Effector CD4-positive, alpha-beta T cell (primary cell): ENCODE measurements around the gene SOX15.
A peak's percentile ranks its signal among the peaks of the same experiment; 100 is the strongest.

Experiments
- DNase-seq: peaks from one replicate; pipeline ENCODE4 v3.0.0-alpha.2; 2020

Gene SOX15

GRCh38 chr17:7576432-7576937, 13.4 kb downstream of the SOX15 start:
- DNase-seq: no peak

GRCh38 chr17:7575959-7576358, 13.9 kb downstream of the SOX15 start:
- DNase-seq: no peak

GRCh38 chr17:7575481-7575883, 14.4 kb downstream of the SOX15 start:
- DNase-seq: no peak

GRCh38 chr17:7574176-7574953, 15.5 kb downstream of the SOX15 start:
- no peak for DNase-seq

GRCh38 chr17:7573324-7574080, 16.4 kb downstream of the SOX15 start:
- DNase-seq: peak; percentile 85

- DNase-seq: no peak
These were observed 17.1 kb downstream of the SOX15 start for GRCh38 chr17:7572588-7573323.

- peak; percentile 98 for DNase-seq
These were observed 17.6 kb downstream of the SOX15 start for GRCh38 chr17:7572338-7572587.

GRCh38 chr17:7570351-7570750, 19.5 kb downstream of the SOX15 start:
- no peak for DNase-seq

GRCh38 chr17:7569571-7569970, 20.3 kb downstream of the SOX15 start:
- DNase-seq: no peak

- no peak for DNase-seq
These were observed 26.6 kb downstream of the SOX15 start for GRCh38 chr17:7563115-7563869.

GRCh38 chr17:7562208-7562605, 27.7 kb downstream of the SOX15 start:
- DNase-seq: no peak

GRCh38 chr17:7561589-7562207, 28.2 kb downstream of the SOX15 start, which contains the start of gene SENP3:
SENP3 (plus strand) TSS chr17:7561919; CDS start chr17:7563077, 1,158 bp downstream.
- peak; percentile 90 for DNase-seq

- peak; percentile 71 for DNase-seq
These were observed 28.8 kb downstream of the SOX15 start for GRCh38 chr17:7561028-7561575.

- DNase-seq: peak; percentile 35
These were observed 29.5 kb downstream of the SOX15 start for GRCh38 chr17:7560172-7561027.

GRCh38 chr17:7559320-7560171, 30.3 kb downstream of the SOX15 start:
- DNase-seq: no peak

- DNase-seq: no peak
These were observed 31.2 kb downstream of the SOX15 start, which contains the start of gene TNFSF13 for GRCh38 chr17:7558544-7559319. TNFSF13 (plus strand) TSS chr17:7558750; CDS start chr17:7559040, 290 bp downstream.

- DNase-seq: no peak
These were observed 31.9 kb downstream of the SOX15 start for GRCh38 chr17:7557775-7558543.

- no peak for DNase-seq
These were observed 32.6 kb downstream of the SOX15 start for GRCh38 chr17:7557147-7557764.
